ENCODE data around the gene NHERF2. TPM values are rescaled to one million over a fixed set of nuclear protein-coding genes. Genes with fewer than 3 reads are reported as not detected.
A peak's percentile ranks its signal among the peaks of the same experiment; 100 is the strongest.

Gene NHERF2
- total and polyA plus RNA-seq, 9 of the 15 experiments (the other 6 are each of a cell fraction or from before 2014, with no cell fraction given), result 0.15 to 42.0 (median 12.5) TPM

GRCh38 chr16:2009791-2010510 lies 16.8 kb upstream of the NHERF2 start, which contains the start of gene ZNF598 (continued):
- TF ChIP-seq GMEB1 (CRISPR knock-in tag; IDR thresholded peaks at IDR 0.05) (peak; percentile 73), SREBF1 (IDR thresholded peaks at IDR 0.05; ENCODE audit: borderline replicate concordance, low read depth, low read length) (no peak), RBM22 (IDR thresholded peaks at IDR 0.05; ENCODE audit: low read depth, low read length, poor library complexity, severe bottlenecking) (no peak), ZNF707 (CRISPR knock-in tag; conservative IDR thresholded peaks at IDR 0.05) (no peak), ZNF696 (CRISPR knock-in tag; conservative IDR thresholded peaks at IDR 0.05) (no peak), PHTF2 (CRISPR knock-in tag; IDR thresholded peaks at IDR 0.05) (no peak), HDAC8 (tag; IDR thresholded peaks at IDR 0.05) (no peak; the same call in 1 of the 2 replicates), DLX4 (CRISPR knock-in tag; IDR thresholded peaks at IDR 0.05) (no peak), IRF9 (tag; IDR thresholded peaks at IDR 0.05) (no peak), ZNF274 (IDR thresholded peaks at IDR 0.05; ENCODE audit: borderline replicate concordance, low read depth, low read length) (no peak), ZNF609 (CRISPR knock-in tag; IDR thresholded peaks at IDR 0.05; ENCODE audit: borderline replicate concordance) (no peak), ZNF316 (IDR thresholded peaks at IDR 0.05) (no peak), IFI16 (CRISPR knock-in tag; IDR thresholded peaks at IDR 0.05) (no peak), POU5F1 (IDR thresholded peaks at IDR 0.05; ENCODE audit: borderline replicate concordance, low read depth, low read length, partially characterized antibody) (no peak), ZMIZ1 (IDR thresholded peaks at IDR 0.05; ENCODE audit: low read depth in 2 of 2, low read length in 2 of 2) (peak in 1 of 2 experiments; percentile 19; a peak in 1 of 4 replicates)

Data from K562 (cell line).